Measurements from ENCODE around the gene RUNX2. TPM values are rescaled to one million over a fixed set of nuclear protein-coding genes. Genes with fewer than 3 reads are reported as not detected.

Gene RUNX2
- polyA plus RNA-seq, 1 of the 3 experiments (the other 2 are of a cell fraction): 4.4 TPM

GRCh38 chr6:45366534-45366933, 38.4 kb downstream of the RUNX2 start:
- Histone ChIP-seq H3K4me2 (no peak overlapping the region), H3K79me2 (ENCODE audit: insufficient read depth) (no peaks in the 10 kb centered on the region), H3K9me3 (no peaks in the 10 kb centered on the region), H4K20me1 (ENCODE audit: insufficient read depth) (no peaks in the 10 kb centered on the region), H3K36me3 (replicated peaks in 1 of 2; ENCODE audit: control insufficient read depth in 1 of 2, insufficient read depth in 2 of 2, low read length in 1 of 2) (no peaks in the 10 kb centered on the region), H3K4me3 (ENCODE audit: low read depth in 2 of 2, low read length in 1 of 2) (no peak overlapping the region), H3K9ac (no peak overlapping the region), H2AFZ (ENCODE audit: low read depth) (no peak overlapping the region), H3K4me1 (ENCODE audit: control insufficient read depth in 1 of 2, insufficient read depth in 2 of 2, low read depth in 1 of 2, low read length in 1 of 2) (no peaks in the 10 kb centered on the region; a peak in 1 of 4 replicates), H3K27me3 (ENCODE audit: insufficient read depth) (no peaks in the 10 kb centered on the region), H3K9me2 (no peaks in the 10 kb centered on the region), H3K27ac (ENCODE audit: low read depth in 2 of 2, low read length in 1 of 2) (no peak overlapping the region), H3F3A (replicated peaks; ENCODE audit: insufficient read depth) (peaks cover 3% of the 10 kb centered on the region)
- POLR2A ChIA-PET: interaction anchor here (1.1 kb wide), 1 partner anchor 11 kb away, joined by 4 read pairs; no protein-coding TSS in a partner anchor
- WGBS (ENCODE audit: low lambda C conversion rate): 96% methylated on average over 1 of the region's 1 CpG
- CTCF ChIA-PET: interaction anchor here (1.5 to 1.9 kb wide), 2 partner anchors 8 to 711 kb away, joined by 5 to 6 read pairs; no protein-coding TSS in a partner anchor
- TF ChIP-seq USF2 (IDR thresholded peaks at IDR 0.05; ENCODE audit: borderline replicate concordance, low read depth, low read length) (no peak), NFIC (IDR thresholded peaks at IDR 0.05; ENCODE audit: borderline replicate concordance) (no peak), USF1 (IDR thresholded peaks at IDR 0.05; ENCODE audit: borderline replicate concordance, low read depth) (no peak), FOSL2 (IDR thresholded peaks at IDR 0.05; ENCODE audit: borderline replicate concordance, low read depth) (no peak), EZH2phosphoT487 (IDR thresholded peaks at IDR 0.05; ENCODE audit: borderline replicate concordance, low read depth) (no peak), REST (IDR thresholded peaks at IDR 0.05; ENCODE audit: low read depth, low read length) (no peak), RFX5 (IDR thresholded peaks at IDR 0.05; ENCODE audit: low read length) (no peak), ZBTB33 (IDR thresholded peaks at IDR 0.05; ENCODE audit: borderline replicate concordance, low read depth) (no peak), EP300 (IDR thresholded peaks at IDR 0.05; ENCODE audit: borderline replicate concordance in 1 of 2, low read depth in 1 of 2, low read length in 1 of 2) (no peak), GATA2 (CRISPR knock-in tag; IDR thresholded peaks at IDR 0.05) (no peak), TCF12 (IDR thresholded peaks at IDR 0.05) (no peak), GABPA (IDR thresholded peaks at IDR 0.05; ENCODE audit: low read depth) (no peak), MAX (IDR thresholded peaks at IDR 0.05; ENCODE audit: low read depth) (no peak), YY1 (IDR thresholded peaks at IDR 0.05; ENCODE audit: low read depth) (no peak), RAD21 (IDR thresholded peaks at IDR 0.05; ENCODE audit: low read length) (no peak), NRF1 (IDR thresholded peaks at IDR 0.05; ENCODE audit: low read depth, low read length) (no peak)
- no peak for DNase-seq
